Measurements from ENCODE around the gene ZNF837. TPM values are rescaled to one million over a fixed set of nuclear protein-coding genes. Genes with fewer than 3 reads are reported as not detected.

ZNF837 gene
- total RNA-seq, 2 donors from 2014 or later = 1.8 to 2.6 TPM

DNA sequence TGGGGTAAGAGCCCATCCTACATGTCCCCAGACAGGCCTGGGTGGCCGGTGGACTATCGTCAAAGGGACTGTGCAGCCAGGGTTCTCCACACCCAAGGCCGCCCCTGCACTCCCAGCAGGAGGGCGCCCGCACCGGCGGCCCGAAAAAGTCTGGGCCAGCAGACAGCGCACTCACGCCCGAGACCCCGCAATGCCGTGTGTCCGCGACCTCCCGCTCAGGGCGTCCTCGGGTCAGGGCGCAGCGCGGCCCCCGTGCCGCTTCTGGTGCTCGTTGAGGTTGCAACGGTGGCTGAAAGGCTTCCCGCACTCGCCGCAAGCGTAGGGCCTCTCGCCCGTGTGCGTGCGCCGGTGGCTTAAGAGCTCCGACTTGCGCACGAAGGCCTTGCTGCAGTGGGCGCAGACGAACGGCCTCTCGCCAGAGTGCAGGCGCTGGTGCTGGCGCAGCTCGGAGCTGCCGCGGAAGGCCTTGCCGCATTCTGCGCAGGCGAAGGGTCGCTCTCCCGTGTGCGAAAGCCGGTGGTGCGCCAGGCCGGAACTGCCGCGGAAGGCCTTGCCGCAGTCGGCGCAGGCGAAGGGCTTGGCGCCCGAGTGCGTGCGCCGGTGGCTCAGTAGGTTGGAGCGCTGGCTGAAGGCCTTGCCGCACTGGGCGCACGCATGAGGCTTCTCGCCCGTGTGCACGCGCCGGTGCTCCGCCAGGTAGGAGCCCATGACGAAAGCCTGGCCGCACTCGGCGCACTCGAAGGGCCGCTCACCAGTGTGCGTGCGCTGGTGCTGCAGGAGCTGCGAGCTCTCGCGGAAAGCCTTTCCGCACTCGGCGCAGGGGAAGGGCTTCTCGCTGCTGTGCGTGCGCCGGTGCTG lies 24.7 kb downstream of the ZNF837 start:
- intact Hi-C loops (cut with DNase I) = no loop called here
- no peak overlapping the region for H3K27ac ChIP-seq
- no peaks in the 10 kb centered on the region for H3K9me3 ChIP-seq
- peak overlapping the region; percentile 15 for H3K4me3 ChIP-seq
- H3K9ac ChIP-seq (ENCODE audit: low read depth in 2 of 2, low read length in 2 of 2) = peak overlapping the region in 1 of 2 donors; percentile 14
- peaks cover 5% of the 10 kb centered on the region for H3K27me3 ChIP-seq
- no peaks in the 10 kb centered on the region for H3K4me1 ChIP-seq
- no peak for DNase-seq
- no peaks in the 10 kb centered on the region for H3K36me3 ChIP-seq
- TF ChIP-seq, protein P1, sequence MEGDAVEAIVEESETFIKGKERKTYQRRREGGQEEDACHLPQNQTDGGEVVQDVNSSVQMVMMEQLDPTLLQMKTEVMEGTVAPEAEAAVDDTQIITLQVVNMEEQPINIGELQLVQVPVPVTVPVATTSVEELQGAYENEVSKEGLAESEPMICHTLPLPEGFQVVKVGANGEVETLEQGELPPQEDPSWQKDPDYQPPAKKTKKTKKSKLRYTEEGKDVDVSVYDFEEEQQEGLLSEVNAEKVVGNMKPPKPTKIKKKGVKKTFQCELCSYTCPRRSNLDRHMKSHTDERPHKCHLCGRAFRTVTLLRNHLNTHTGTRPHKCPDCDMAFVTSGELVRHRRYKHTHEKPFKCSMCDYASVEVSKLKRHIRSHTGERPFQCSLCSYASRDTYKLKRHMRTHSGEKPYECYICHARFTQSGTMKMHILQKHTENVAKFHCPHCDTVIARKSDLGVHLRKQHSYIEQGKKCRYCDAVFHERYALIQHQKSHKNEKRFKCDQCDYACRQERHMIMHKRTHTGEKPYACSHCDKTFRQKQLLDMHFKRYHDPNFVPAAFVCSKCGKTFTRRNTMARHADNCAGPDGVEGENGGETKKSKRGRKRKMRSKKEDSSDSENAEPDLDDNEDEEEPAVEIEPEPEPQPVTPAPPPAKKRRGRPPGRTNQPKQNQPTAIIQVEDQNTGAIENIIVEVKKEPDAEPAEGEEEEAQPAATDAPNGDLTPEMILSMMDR (IDR thresholded peaks at IDR 0.05) = no peak

DNA sequence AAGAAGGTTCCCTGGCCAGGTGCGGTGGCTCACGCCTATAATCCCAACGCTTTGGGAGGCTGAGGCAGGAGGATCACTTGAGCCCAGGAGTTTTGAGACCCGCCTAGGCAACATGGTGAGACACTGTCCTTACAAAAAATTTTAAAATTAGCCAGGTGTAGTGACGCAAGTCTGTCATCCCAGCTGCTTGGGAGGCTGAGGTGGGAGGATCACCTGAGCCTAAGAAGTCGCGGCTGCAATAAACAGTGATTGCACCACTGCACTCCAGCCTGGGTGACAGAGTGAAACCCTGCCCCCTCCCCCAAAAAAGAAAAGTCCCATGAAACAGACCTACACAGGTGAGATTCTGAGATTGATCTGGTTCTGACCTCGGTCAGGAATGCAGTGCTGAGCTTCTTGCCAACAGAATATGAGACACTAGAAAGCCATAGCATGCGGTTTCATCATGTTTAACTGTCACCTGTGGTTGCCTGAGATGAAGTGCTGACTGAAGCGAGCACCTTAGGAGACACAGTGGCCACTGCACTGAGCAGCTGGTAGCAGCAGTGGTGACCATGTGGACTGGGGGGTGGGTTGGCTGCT lies 25.5 kb downstream of the ZNF837 start:
- Histone ChIP-seq H3K27ac (no peak overlapping the region), H3K36me3 (no peaks in the 10 kb centered on the region), H3K27me3 (peaks cover 5% of the 10 kb centered on the region), H3K9me3 (no peaks in the 10 kb centered on the region), H3K9ac (ENCODE audit: low read depth in 2 of 2, low read length in 2 of 2) (no peak overlapping the region), H3K4me3 (no peak overlapping the region), H3K4me1 (no peaks in the 10 kb centered on the region)
- TF ChIP-seq, protein P1 (IDR thresholded peaks at IDR 0.05) = no peak
- no peak for DNase-seq
- intact Hi-C loops (cut with DNase I) = no loop called here

DNA sequence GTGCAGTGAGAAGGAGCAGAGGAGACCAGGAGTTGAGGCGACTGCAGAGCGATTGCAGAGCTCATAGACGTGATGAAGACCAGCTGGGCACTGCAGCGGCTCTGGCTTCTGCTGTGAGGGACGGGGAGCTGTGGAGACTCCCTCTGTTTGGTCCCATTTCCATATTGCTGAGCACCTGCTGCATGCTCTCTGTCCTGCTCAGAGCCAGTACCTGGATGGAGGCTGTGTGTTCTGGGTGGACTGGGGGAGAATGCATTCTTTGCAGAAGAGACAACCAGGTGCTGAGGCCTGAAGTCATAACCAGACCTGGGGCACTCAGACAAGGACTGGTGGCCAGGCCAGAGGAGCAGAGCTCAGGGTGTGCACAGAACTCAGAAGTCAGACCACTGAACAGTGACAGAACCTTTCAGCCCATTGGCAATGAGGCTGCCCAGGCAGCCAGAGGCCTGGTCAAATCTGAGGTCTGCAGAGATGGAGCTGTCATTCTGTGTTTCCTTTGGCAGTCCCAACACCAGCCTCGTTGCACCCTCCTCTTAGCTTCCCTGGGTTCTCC lies 26.3 kb downstream of the ZNF837 start:
- intact Hi-C loops (cut with DNase I) = no loop called here
- H3K27ac ChIP-seq = no peak overlapping the region
- peaks cover 5% of the 10 kb centered on the region for H3K27me3 ChIP-seq
- H3K4me1 ChIP-seq = no peaks in the 10 kb centered on the region
- H3K4me3 ChIP-seq = no peak overlapping the region
- no peak for DNase-seq
- H3K36me3 ChIP-seq = no peaks in the 10 kb centered on the region
- H3K9ac ChIP-seq (ENCODE audit: low read depth in 2 of 2, low read length in 2 of 2) = no peak overlapping the region
- H3K9me3 ChIP-seq = no peaks in the 10 kb centered on the region
- TF ChIP-seq, protein P1 (IDR thresholded peaks at IDR 0.05) = no peak

DNA sequence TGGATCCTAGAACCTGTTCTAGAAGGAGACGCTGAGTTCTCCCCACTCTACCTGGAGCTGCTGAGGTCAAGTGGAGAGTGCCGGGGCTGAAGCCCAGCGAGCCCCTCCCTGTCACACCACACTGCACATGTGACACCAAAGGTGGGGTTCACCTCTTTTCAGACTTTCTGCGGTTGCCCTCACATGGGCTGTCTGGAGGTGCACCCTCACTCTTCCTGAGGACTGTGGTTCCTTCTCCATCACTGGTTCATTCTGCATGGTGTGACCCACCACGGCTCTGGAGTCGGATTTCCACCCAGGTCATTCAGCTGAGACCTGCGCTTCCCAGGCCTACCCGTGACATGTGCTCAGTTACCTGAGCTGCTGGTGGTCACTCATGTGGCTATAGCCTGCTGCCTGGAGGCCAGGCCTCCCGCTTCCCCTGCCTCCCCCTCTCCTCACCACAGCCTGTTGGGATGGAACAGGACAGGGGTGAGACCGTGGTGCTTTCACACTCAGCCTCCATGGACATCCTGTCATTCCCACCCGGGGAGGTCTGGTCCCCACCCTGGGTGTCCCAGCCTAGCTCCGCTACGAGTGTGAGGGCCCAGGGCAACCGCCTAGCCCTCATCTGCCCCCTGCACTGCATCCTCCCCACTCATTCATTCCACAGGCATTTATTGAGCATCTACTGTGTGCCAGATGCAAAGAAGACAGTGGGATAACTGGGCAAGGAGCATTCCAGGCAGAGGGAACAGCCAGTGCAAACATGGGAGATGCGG lies 26.9 kb downstream of the ZNF837 start:
- Histone ChIP-seq H3K4me1 (no peaks in the 10 kb centered on the region), H3K9me3 (no peaks in the 10 kb centered on the region), H3K27me3 (peaks cover 5% of the 10 kb centered on the region), H3K36me3 (no peaks in the 10 kb centered on the region), H3K27ac (no peak overlapping the region), H3K9ac (ENCODE audit: low read depth in 2 of 2, low read length in 2 of 2) (no peak overlapping the region), H3K4me3 (no peak overlapping the region)
- intact Hi-C loops (cut with DNase I) = no loop called here
- TF ChIP-seq, protein P1 (IDR thresholded peaks at IDR 0.05) = no peak
- no peak for DNase-seq

Data from colonic mucosa (tissue), 4 donors.